T-helper 2 cell treated with Interferon-gamma antibody and Interleukin-4, amounts not matched to agents 5 μg/mL and 100 μg/mL, for 36 hours (primary cell): Measurements from ENCODE around the gene ACOT7.
"Not testable (repeated sequence)": the region's sequence is repeated elsewhere in the genome, so short reads cannot be mapped to it uniquely, and the experiment has no call there.

ENCODE experiments used
- DNase-seq: peaks from one replicate; pipeline ENCODE4 v3.0.0; 2021; ENCODE audit warnings: low spot score
- H3K27ac Mint-ChIP-seq: one replicate; pipeline ENCODE4 v1.8.0; 2021; ENCODE audit warnings: mild to moderate bottlenecking, mixed read lengths
- H3K27me3 Mint-ChIP-seq: one replicate; pipeline ENCODE4 v1.8.0; 2021; ENCODE audit warnings: low read depth, mixed read lengths
- H3K36me3 Mint-ChIP-seq: one replicate; pipeline ENCODE4 v1.8.0; 2021; ENCODE audit warnings: low read depth, mixed read lengths
- H3K4me1 Mint-ChIP-seq: one replicate; pipeline ENCODE4 v1.8.0; 2021; ENCODE audit warnings: low read depth, mixed read lengths
- H3K4me3 Mint-ChIP-seq: one replicate; pipeline ENCODE4 v1.8.0; 2022; ENCODE audit warnings: mild to moderate bottlenecking, moderate library complexity, mixed read lengths
- H3K9me3 Mint-ChIP-seq: one replicate; pipeline ENCODE4 v1.8.0; 2021; ENCODE audit warnings: mixed read lengths

The ACOT7 gene

DNA sequence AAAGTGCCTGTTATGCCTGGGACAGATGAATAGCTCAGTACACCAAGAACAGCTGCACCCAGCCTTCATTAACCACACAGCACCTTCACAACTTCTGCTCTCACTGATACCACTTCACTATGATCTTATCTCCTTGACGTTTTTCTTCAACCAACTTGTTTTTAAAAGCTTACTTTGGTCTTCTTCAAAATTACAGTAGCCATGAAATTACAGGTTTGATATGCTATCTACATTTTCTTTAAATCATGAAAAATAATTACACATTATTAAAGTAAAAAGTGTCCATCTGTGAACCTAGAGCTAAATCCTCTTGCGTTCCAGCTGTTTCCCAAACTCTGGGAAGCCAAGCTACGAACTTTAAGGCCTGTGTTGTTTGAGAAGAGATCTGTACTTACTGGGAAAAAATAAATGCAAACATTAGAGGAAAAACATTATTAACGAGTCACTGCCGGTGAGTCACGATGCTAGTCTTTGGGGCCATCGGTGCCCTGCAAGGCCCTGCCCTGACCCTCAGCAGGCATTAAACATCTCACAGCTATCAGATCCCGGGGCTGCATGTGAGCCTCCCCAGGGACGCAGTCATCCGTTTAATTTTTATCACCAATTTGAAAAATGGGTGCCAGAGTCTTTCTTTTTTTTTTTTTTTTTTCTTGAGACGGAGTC is 76.3 kb downstream of the ACOT7 start:
- no peak for DNase-seq
- Mint-ChIP-seq H3K4me3 (no peak overlapping the region), H3K27ac (no peak overlapping the region), H3K27me3 (no peaks in the 10 kb centered on the region), H3K9me3 (no peaks in the 10 kb centered on the region), H3K4me1 (peaks cover 8% of the 10 kb centered on the region), H3K36me3 (peaks cover 3% of the 10 kb centered on the region)

DNA sequence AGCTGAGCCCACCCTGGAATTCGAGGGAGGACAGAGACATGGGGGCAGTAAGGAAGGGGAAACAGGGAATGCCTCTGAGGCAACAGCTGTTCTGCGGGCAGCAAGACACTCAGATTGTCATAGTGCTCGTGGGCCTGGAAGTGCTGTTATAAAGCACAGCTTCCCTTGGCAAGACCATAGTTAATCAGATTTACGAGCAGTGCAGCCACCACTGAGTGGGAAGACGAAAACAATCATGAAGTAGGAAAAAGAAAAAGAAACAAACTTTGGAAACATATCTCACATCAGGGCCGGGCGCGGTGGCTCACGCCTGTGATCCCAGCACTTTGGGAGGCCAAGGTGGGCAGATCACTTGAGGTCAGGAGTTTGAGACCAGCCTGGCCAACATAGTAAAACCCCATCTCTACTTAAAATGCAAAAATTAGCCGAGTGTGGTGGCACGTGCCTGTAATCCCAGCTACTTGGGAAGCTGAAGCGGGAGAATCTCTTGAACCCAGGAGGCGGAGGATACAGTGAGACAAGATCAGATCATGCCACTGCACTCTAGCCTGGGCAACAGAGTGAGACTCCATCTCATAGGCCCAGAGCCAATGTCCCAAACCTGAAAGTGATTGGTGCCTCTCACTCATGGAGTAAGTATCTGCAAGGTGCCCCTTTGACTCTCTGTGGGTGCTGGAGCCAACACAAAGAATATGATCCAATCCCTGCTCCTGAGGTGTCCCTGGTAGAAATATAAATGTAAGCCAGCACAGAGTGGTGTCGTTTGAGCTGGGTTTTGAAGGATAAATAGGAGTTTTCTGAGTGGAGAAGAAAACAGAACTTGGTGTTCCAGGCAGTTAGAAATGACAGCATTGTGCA is 77.1 kb downstream of the ACOT7 start:
- no peaks in the 10 kb centered on the region for H3K9me3 Mint-ChIP-seq
- H3K27me3 Mint-ChIP-seq, result no peaks in the 10 kb centered on the region
- peaks cover 3% of the 10 kb centered on the region for H3K36me3 Mint-ChIP-seq
- DNase-seq, result no peak
- H3K4me1 Mint-ChIP-seq, result peaks cover 8% of the 10 kb centered on the region
- H3K27ac Mint-ChIP-seq, result no peak overlapping the region
- H3K4me3 Mint-ChIP-seq, result no peak overlapping the region

- peak overlapping the region; percentile 15 for H3K27ac Mint-ChIP-seq
- no peaks in the 10 kb centered on the region for H3K27me3 Mint-ChIP-seq
- H3K4me1 Mint-ChIP-seq, result peaks cover 6% of the 10 kb centered on the region
- no peak for DNase-seq
- H3K9me3 Mint-ChIP-seq, result no peaks in the 10 kb centered on the region
- H3K36me3 Mint-ChIP-seq, result peaks cover 5% of the 10 kb centered on the region
- no peak overlapping the region for H3K4me3 Mint-ChIP-seq
These were observed 79.1 kb downstream of the ACOT7 start for GRCh38 chr1:6314503-6314902.

DNA sequence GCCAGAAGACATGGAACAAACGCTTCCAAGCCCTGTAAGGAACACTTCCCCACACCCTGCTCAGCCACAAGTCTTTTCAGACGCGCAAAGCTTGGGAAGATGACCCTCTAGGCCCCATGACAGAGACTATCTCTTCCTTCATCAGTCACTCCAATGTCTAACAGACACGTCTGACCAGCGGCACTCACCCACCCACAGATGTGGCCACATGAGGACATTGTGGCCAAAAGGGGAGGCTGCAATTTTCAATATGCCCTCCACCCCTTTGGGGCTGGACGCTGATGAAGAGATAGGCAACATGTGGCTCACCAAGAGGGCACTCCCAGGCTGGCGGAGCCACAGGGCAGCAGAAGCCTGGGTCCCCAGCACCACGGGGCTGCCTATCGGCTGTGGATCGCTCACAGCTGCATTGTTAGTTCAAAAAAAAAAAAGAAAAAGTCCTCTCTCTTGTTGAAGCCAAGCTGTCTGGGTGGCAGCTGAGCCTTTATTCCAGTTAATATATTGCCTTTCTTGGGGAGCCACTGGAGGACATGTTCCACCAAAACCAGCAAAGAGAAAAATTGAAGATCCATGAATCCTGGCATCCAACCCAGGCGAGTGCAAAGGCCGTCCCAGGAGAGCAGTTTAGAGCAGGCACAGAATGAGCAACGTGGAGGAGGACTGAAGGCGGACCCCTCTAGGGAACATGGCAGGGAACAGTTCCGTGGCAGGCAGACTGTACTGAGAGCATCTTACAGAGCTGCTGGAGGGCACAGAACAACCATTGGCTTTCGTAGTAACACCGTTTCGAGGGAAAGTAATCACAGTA is 80.0 kb downstream of the ACOT7 start:
- Mint-ChIP-seq H3K9me3 (no peaks in the 10 kb centered on the region), H3K36me3 (peaks cover 6% of the 10 kb centered on the region), H3K27ac (no peak overlapping the region), H3K4me3 (no peak overlapping the region), H3K4me1 (peaks cover 6% of the 10 kb centered on the region), H3K27me3 (no peaks in the 10 kb centered on the region)
- no peak for DNase-seq

- Mint-ChIP-seq H3K4me1 (no peaks in the 10 kb centered on the region), H3K36me3 (peaks cover 18% of the 10 kb centered on the region), H3K27me3 (no peaks in the 10 kb centered on the region), H3K9me3 (peaks cover 9% of the 10 kb centered on the region), H3K4me3 (no peak overlapping the region), H3K27ac (no peak overlapping the region)
- no peak for DNase-seq
These were observed 83.3 kb downstream of the ACOT7 start for GRCh38 chr1:6310116-6310848.

GRCh38 chr1:6309564-6309963 is 84.0 kb downstream of the ACOT7 start:
- DNase-seq, result no peak
- H3K27ac Mint-ChIP-seq, result no peak overlapping the region
- H3K36me3 Mint-ChIP-seq, result peaks cover 18% of the 10 kb centered on the region
- H3K27me3 Mint-ChIP-seq, result no peaks in the 10 kb centered on the region
- peaks cover 9% of the 10 kb centered on the region for H3K9me3 Mint-ChIP-seq
- H3K4me1 Mint-ChIP-seq, result no peaks in the 10 kb centered on the region
- no peak overlapping the region for H3K4me3 Mint-ChIP-seq

DNA sequence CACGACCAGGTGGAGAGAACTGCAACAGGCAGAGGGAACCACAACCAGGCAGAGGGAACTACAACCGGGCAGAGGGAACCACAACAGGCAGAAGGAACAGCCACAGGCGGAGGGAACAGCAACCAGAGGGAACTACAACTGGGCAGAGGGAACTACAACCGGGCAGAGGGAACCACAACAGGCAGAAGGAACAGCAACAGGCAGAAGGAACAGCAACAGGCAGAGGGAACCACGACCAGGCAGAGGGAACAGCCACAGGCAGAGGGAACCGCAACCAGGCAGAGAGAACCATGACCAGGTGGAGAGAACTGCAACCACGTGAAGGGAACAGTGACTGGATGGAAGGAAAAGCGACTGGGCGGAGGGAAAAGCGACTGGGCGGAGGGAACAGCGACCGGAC is 85.1 kb downstream of the ACOT7 start:
- no peak overlapping the region for H3K4me3 Mint-ChIP-seq
- H3K4me1 Mint-ChIP-seq, result no peaks in the 10 kb centered on the region

GRCh38 chr1:6307682-6308081 is 85.9 kb downstream of the ACOT7 start:
- H3K27ac Mint-ChIP-seq, H3K4me1 Mint-ChIP-seq, H3K27me3 Mint-ChIP-seq, H3K9me3 Mint-ChIP-seq, DNase-seq, H3K4me3 Mint-ChIP-seq: not testable (repeated sequence)
- peaks cover 18% of the 10 kb centered on the region for H3K36me3 Mint-ChIP-seq

More for the DNA sequence above, 85.1 kb downstream of the ACOT7 start:
- Mint-ChIP-seq H3K27me3 (no peaks in the 10 kb centered on the region), H3K36me3 (peaks cover 18% of the 10 kb centered on the region), H3K27ac (no peak overlapping the region), H3K9me3 (peaks cover 9% of the 10 kb centered on the region)
- no peak for DNase-seq

DNA sequence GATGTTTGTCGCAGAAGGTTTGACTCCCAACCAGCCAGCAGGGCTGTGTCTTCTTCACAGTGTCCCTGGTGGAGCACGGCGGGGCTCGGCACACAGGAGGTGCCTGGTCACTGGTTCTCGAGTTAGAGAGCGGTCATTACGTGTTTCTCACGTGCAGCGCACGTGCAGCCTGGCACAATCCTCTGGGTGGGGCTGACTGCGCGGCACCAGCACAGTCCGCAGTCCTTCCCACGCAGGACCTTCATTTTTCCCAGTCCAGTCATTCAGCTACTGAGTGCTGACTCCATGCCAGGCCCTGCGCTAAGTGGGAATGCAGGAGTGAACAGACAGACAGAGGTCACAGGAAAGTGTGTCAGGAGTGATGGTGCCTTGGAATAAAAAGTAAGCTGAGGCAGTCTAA is 86.5 kb downstream of the ACOT7 start:
- H3K4me1 Mint-ChIP-seq, result no peaks in the 10 kb centered on the region
- no peak overlapping the region for H3K4me3 Mint-ChIP-seq
- no peaks in the 10 kb centered on the region for H3K27me3 Mint-ChIP-seq
- no peak for DNase-seq
- H3K9me3 Mint-ChIP-seq, result peaks cover 9% of the 10 kb centered on the region
- no peak overlapping the region for H3K27ac Mint-ChIP-seq
- peaks cover 18% of the 10 kb centered on the region for H3K36me3 Mint-ChIP-seq

DNA sequence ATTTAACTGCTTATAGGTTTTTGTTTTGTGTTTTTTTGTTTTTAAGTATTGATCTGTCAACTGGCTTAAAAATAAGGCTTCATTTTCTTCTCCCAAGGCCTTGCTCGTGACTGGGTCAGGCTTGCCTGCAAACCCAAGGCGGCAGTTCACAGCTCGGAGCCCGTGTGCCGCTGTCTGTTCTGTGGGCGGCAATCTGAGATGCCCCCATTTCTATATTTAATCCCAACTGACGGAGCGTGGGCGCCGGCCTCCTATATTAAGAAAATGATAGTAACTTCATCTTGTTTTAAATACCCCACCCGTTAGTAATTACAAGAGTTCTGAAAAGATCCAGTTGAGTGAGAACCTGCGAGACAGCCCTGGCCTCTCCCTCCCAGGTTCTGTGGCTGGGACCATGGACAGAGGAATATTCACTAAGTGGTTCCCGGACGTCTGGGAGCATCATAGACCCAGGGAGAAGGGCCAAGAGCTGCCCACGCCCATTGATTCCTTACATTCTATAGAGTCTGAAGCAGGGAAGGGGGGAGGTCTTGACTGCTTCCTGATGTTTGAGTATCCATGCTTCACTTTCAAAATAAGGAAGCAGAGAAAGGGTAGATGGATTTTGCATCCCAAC is 90.1 kb downstream of the ACOT7 start:
- H3K4me1 Mint-ChIP-seq, result no peaks in the 10 kb centered on the region
- H3K36me3 Mint-ChIP-seq, result peaks cover 14% of the 10 kb centered on the region
- peaks cover 9% of the 10 kb centered on the region for H3K9me3 Mint-ChIP-seq
- H3K27me3 Mint-ChIP-seq, result no peaks in the 10 kb centered on the region
- H3K4me3 Mint-ChIP-seq, result no peak overlapping the region
- DNase-seq, result no peak
- no peak overlapping the region for H3K27ac Mint-ChIP-seq

- no peak for DNase-seq
- Mint-ChIP-seq H3K36me3 (peaks cover 9% of the 10 kb centered on the region), H3K27ac (no peak overlapping the region), H3K27me3 (no peaks in the 10 kb centered on the region), H3K4me3 (no peak overlapping the region), H3K4me1 (no peaks in the 10 kb centered on the region), H3K9me3 (peaks cover 4% of the 10 kb centered on the region)
These were observed 91.0 kb downstream of the ACOT7 start for GRCh38 chr1:6302568-6302967.

DNA sequence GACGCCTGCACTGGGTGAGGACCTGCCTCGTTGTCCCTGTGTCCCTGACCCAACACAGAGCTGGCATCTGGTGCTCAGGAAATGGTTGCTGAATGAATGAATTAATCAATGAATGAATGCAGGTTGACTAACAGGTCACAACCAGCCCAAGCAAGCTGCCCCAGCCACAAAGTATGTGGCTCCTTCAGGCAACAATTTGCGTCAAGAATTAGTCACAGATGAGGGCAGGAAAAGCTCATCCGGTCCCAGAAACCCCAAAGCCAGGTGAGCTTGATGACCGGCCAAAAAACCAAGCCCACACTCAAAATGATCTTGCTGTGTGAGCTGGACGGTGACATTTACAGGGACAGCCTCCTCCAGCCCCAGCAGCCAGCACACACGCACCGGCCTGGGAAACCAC is 92.0 kb downstream of the ACOT7 start:
- no peaks in the 10 kb centered on the region for H3K36me3 Mint-ChIP-seq
- DNase-seq, result no peak
- no peaks in the 10 kb centered on the region for H3K27me3 Mint-ChIP-seq
- no peak overlapping the region for H3K4me3 Mint-ChIP-seq
- no peaks in the 10 kb centered on the region for H3K9me3 Mint-ChIP-seq
- H3K27ac Mint-ChIP-seq, result no peak overlapping the region
- no peaks in the 10 kb centered on the region for H3K4me1 Mint-ChIP-seq

DNA sequence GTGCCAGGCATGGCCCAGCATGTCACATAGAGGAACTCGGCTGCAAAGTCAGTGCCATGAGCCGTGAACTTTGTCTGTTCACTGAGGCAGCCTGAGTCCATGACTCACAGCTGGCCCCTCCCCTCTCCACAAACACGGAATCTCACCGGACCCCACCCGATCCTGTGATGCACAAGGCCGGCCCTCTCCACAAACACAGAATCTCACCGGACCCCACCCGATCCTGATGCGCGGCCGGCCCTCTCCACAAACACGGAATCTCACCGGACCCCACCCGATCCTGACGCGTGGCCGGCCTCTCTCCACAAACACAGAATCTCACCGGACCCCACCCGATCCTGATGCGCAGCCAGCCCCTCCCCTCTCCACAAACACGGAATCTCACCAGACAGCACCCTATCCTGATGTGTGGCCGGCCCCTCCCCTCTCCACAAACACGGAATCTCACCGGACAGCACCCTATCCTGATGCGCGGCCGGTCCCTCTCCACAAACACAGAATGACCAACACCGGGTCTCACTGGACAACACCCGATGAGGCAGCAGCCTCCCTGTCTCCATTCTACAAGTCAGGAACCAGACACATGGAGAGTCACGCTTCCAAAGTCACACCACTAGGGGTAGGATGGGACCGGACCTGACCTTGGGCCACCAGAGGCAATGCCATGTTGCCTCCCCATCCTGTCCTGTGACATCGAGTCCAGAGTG is 93.1 kb downstream of the ACOT7 start:
- Mint-ChIP-seq H3K27me3 (no peaks in the 10 kb centered on the region), H3K36me3 (no peaks in the 10 kb centered on the region), H3K4me3 (no peak overlapping the region), H3K9me3 (no peaks in the 10 kb centered on the region), H3K27ac (no peak overlapping the region), H3K4me1 (no peaks in the 10 kb centered on the region)
- no peak for DNase-seq
